Panc1 (cell line): ENCODE measurements around the gene XYLT1.

Source experiments
- POLR2AphosphoS5 ChIP-seq: IDR thresholded peaks from 2 replicates; pipeline ENCODE4 v1.6.1; 2012; ENCODE audit warnings: mild to moderate bottlenecking, low read depth, low read length, moderate library complexity
- SIN3A ChIP-seq: IDR thresholded peaks from 2 replicates; pipeline ENCODE4 v1.6.1; 2012; ENCODE audit warnings: low read depth, mild to moderate bottlenecking, low read length, moderate library complexity, borderline replicate concordance; ENCODE audit not compliant: insufficient read depth
- TCF7L2 ChIP-seq: IDR thresholded peaks from 2 replicates; pipeline ENCODE4 v1.6.1; 2011; ENCODE audit warnings: mild to moderate bottlenecking, low read depth, low read length, inconsistent platforms
- TF ChIP-seq, protein P1 (sequence below): fragments of 450-650 bp; IDR thresholded peaks from 2 replicates; pipeline ENCODE4 v1.5.1; 2017; ENCODE audit warnings: mild to moderate bottlenecking
- TF ChIP-seq, protein P2 (sequence below), 2 experiments: IDR thresholded peaks; 2 replicates each; pipeline ENCODE4 v1.6.1; 2011 to 2012; ENCODE audit warnings: low read depth in 2 of 2, control low read depth in 1 of 2, low read length in 1 of 2, mild to moderate bottlenecking in 1 of 2, moderate library complexity in 1 of 2; ENCODE audit not compliant: insufficient read depth in 1 of 2

DNA sequence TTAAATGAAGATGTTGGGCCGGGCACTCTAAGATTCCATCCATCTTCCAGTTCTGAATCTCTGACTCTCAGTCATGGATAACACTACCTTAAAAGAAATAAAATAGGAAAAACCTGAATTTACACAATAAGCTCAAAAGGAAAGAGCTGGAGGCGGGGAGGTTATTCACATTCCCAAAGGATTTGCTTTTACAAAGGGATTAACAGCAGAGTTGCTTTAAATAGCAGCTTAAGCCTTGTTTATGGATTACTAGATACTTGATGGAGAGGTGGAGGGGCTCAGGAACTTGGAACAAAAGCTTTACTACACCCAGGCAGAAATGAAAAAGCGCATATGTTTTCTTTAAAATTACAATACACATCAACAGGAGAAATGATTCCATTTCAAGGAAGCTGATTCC is 84.5 kb downstream of the XYLT1 start:
- no peak for TF ChIP-seq POLR2AphosphoS5
- TF ChIP-seq, protein P1, sequence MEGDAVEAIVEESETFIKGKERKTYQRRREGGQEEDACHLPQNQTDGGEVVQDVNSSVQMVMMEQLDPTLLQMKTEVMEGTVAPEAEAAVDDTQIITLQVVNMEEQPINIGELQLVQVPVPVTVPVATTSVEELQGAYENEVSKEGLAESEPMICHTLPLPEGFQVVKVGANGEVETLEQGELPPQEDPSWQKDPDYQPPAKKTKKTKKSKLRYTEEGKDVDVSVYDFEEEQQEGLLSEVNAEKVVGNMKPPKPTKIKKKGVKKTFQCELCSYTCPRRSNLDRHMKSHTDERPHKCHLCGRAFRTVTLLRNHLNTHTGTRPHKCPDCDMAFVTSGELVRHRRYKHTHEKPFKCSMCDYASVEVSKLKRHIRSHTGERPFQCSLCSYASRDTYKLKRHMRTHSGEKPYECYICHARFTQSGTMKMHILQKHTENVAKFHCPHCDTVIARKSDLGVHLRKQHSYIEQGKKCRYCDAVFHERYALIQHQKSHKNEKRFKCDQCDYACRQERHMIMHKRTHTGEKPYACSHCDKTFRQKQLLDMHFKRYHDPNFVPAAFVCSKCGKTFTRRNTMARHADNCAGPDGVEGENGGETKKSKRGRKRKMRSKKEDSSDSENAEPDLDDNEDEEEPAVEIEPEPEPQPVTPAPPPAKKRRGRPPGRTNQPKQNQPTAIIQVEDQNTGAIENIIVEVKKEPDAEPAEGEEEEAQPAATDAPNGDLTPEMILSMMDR, result no peak
- TF ChIP-seq, protein P2, sequence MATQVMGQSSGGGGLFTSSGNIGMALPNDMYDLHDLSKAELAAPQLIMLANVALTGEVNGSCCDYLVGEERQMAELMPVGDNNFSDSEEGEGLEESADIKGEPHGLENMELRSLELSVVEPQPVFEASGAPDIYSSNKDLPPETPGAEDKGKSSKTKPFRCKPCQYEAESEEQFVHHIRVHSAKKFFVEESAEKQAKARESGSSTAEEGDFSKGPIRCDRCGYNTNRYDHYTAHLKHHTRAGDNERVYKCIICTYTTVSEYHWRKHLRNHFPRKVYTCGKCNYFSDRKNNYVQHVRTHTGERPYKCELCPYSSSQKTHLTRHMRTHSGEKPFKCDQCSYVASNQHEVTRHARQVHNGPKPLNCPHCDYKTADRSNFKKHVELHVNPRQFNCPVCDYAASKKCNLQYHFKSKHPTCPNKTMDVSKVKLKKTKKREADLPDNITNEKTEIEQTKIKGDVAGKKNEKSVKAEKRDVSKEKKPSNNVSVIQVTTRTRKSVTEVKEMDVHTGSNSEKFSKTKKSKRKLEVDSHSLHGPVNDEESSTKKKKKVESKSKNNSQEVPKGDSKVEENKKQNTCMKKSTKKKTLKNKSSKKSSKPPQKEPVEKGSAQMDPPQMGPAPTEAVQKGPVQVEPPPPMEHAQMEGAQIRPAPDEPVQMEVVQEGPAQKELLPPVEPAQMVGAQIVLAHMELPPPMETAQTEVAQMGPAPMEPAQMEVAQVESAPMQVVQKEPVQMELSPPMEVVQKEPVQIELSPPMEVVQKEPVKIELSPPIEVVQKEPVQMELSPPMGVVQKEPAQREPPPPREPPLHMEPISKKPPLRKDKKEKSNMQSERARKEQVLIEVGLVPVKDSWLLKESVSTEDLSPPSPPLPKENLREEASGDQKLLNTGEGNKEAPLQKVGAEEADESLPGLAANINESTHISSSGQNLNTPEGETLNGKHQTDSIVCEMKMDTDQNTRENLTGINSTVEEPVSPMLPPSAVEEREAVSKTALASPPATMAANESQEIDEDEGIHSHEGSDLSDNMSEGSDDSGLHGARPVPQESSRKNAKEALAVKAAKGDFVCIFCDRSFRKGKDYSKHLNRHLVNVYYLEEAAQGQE (IDR thresholded peaks at IDR 0.05; ENCODE audit: insufficient read depth in 1 of 2, low read depth in 2 of 2, low read length in 1 of 2), result no peak
- no peak for TF ChIP-seq TCF7L2
- no peak for TF ChIP-seq SIN3A
